ENCODE results near the gene ARL3.
"Not testable (repeated sequence)": the region's sequence is repeated elsewhere in the genome, so short reads cannot be mapped to it uniquely, and the experiment has no call there.

Gene ARL3

GRCh38 chr10:102735065-102735562 lies 20.9 kb upstream of the ARL3 start:
- no peak for DNase-seq

DNA sequence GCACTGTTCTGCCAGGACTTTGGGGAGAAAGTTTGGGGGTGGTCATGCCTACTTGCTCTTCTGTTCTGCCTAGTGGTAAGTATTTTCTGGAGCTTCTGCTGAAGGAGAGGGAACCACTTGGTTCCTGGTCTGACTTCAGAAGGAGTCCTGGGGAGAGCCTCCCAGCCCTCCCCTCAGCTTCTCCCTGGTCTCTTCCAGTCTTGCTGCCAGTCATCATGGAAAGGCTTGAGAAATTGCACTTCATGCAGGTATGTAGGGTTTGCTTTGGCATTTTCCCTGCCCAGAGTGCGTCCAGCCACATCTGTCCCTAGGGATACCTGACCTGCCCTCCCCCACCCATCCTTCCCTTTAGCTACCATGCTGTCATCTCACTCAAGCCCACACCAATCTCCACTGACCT lies 18.5 kb upstream of the ARL3 start:
- no peak for DNase-seq

- DNase-seq, result no peak
Observed at GRCh38 chr10:102731222-102731800, 17.1 kb upstream of the ARL3 start.

DNA sequence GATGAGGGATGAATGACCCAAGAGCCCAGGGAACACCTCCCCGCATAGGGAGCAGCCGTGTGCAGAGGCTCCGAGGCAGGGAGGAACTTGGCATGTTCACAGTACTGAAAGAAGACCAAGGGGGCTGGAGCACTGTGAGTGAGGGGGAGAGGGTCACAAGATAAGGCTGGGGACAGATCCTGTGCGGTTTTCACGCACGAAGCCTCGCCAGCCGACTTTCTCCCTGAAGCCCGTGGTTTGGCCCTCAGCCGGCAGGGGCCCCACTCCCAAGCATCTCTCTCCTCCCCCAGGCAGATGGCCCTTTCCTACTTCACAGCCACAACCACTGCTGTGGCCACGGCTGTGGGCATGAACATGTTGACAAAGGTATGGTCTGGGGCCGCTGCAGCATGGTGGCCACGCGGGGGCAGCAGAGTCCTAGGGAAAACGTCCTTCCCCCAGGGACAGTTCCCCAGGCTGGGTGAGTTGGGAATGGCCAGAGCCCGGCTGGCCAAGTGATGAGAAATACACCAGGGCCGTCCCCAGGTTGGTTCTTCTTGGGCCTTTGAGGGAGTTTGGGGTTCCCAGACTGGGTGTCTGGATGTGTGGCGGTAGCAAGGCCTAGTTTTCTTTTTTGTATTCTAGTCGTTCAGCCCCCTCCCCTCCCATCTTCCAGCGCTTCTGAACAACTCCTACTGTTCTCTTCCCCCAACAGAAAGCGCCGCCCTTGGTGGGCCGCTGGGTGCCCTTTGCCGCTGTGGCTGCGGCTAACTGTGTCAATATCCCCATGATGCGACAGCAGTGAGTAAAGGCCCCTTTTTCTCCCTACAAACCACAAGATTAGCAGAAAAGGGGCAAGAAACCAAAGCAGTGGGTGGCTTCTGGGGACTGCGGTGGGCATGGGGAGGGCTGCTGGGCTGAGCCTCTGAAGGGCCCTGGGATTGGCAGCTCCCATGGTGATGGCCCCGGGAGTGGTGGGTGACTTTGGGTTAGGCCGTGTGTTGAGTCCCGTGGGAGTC lies 15.1 kb upstream of the ARL3 start:
- DNase-seq, result peak; percentile 82

GRCh38 chr10:102727037-102727818 lies 13.0 kb upstream of the ARL3 start:
- DNase-seq, result no peak

GRCh38 chr10:102726274-102726673 lies 12.1 kb upstream of the ARL3 start:
- DNase-seq, result no peak

GRCh38 chr10:102723989-102724388 lies 9.8 kb upstream of the ARL3 start:
- DNase-seq, result no peak

DNA sequence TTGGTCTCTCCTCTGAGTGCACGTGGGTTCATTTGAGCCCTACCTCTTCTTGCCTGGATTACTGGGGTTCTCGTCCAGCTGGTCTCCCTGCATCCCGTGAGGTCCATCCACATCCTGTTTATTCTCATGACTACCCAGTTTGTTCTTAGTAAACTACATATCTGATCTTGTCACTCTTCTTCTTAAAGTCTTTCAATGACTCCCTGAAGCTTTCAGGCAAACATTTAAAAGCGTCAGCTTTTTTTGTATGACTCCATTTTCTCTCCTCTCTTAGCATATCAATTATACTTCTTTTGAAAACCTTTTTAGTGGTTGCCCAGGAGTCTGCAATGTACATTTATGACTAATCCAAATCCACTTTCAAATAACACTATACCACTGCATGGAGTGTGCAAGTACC lies 7.8 kb upstream of the ARL3 start:
- no peak for DNase-seq

DNA sequence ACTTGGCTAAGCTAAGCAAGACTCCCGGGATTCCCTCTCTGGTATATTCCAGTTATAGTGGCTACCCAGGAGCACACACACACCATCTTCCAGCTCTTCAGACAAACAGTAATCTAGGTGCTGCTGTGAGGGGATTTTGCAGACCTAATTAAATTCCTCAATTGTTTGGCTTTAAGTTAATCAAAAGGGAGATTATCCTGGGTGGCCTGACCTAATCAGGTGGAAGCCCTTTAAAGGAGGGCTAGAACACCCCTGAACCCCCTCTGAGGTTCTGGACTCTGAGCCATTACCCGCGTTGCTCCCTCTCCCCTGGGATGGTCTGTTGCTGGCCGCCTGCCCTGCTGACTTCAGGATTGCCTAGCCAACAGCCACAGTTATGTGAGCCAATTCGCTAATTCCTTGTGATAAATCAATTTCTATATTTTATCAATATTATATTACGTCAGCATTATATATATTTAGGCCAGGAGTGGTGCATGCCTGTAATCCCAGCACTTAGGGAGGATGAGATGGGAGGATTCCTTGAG lies 6.6 kb upstream of the ARL3 start:
- no peak for DNase-seq

DNA sequence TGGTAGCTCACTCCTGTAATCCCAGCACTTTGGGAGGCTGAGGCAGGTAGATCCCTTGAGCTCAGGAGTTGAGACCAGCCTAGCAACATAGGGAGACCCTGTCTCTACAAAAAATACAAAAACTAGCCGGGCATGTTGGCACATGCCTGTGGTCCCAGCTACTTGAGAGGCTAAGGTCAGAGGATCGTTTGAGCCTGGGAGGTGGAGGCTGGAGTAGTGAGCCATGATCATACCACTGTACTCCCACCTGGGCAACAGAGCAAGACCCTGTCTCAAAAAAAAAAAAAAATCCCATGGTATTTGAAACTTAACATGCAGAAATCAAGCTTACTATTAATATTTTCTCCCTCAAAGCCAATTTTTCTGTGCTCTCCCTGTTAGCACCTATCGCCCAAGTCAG lies 6.1 kb upstream of the ARL3 start:
- no peak for DNase-seq

GRCh38 chr10:102718220-102718619 lies 4.0 kb upstream of the ARL3 start:
- no peak for DNase-seq

- DNase-seq, result not testable (repeated sequence)
Observed at GRCh38 chr10:102716900-102717565, 2.8 kb upstream of the ARL3 start.

- no peak for DNase-seq
Observed at GRCh38 chr10:102715880-102716279, 1.7 kb upstream of the ARL3 start.

- DNase-seq, result peak; percentile 80
Observed at GRCh38 chr10:102714621-102715455, 641 bp upstream of the ARL3 start, which contains the start of gene SFXN2. TSS of gene SFXN2 (plus strand) at chr10:102714636. CDS start at chr10:102726637, 12,001 bp downstream.

- no peak for DNase-seq
Observed at GRCh38 chr10:102713539-102713813, 721 bp downstream of the ARL3 start.

DNA sequence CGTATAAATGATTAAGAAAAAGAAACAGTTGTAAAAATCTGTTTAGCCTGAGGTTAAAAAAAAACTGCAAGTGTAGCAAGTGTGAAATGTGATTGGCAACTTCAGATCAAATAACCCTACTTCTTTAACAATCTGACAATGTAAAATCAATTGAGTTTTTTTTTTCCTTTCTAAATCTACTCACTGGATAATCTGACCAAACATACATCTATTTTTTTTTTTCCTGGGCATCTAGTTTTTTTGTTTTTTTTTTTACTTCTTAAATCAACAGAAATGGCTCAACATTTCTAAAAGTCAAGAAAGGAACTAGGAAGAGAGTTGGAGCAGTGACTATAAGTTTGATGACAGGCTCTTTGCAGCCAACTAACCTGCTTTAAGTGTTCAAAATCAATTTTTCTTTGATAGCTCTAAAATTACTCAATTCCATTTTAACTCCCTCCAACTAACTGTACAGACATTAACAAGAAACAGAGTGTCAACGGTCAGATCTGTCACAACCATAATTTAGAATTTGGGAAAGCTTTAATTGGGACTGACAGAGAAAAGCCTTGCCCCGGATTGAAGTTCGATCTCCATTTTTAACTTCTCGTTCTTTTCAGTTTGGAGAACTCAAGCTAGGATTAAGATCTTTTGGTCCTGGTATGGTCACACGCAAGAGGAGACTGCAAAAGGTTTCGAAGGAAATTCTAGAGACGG lies 1.2 kb downstream of the ARL3 start:
- DNase-seq, result no peak

- no peak for DNase-seq
Observed at GRCh38 chr10:102712089-102712488, 2.1 kb downstream of the ARL3 start.

GRCh38 chr10:102710609-102711008 lies 3.6 kb downstream of the ARL3 start:
- no peak for DNase-seq

GRCh38 chr10:102705531-102705930 lies 8.7 kb downstream of the ARL3 start:
- DNase-seq, result no peak

DNA sequence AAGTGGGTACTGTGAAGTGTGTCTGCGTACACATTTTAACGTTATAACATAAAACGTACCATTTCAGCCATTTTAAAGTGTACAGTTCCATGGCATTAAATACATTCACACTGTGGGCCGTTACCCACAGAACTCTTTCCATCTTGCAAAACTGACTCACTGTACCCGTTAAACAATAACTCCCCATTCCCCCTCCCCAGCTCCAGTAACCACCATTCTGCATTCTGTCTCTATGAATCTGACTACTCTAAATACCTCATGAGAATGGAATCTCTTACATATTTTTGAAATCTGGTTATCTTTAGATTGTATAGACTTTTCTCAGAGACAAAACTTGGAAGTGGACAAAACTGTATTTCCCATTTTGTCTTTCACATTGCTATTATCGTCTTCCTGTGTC lies 9.3 kb downstream of the ARL3 start:
- no peak for DNase-seq

- DNase-seq, result no peak
Observed at GRCh38 chr10:102702742-102703141, 11.5 kb downstream of the ARL3 start.
